Measurements from ENCODE around the gene REM1. TPM values are rescaled to one million over a fixed set of nuclear protein-coding genes. Genes with fewer than 3 reads are reported as not detected.

The REM1 gene
- total and polyA plus RNA-seq, 2 experiments from 2014 or later = not detected

- H3K4me2 ChIP-seq (ENCODE audit: unreplicated experiment) = no peak overlapping the region
- H3K79me2 ChIP-seq (ENCODE audit: insufficient read depth) = no peaks in the 10 kb centered on the region
- no peak overlapping the region for H3K9ac ChIP-seq
- no peak for DNase-seq
- in situ Hi-C loops (cut with MboI) = no loop called here
- H3K27me3 ChIP-seq (replicated peaks; ENCODE audit: insufficient read depth) = peaks cover 23% of the 10 kb centered on the region
- WGBS, 2 experiments (ENCODE audit: low coverage in 1 of 2, low lambda C conversion rate in 2 of 2, missing lambda C conversion rate in 2 of 2) = 87 to 89% methylated on average over 6 of the region's 6 CpGs
- no peak overlapping the region for H2AFZ ChIP-seq
- H3K4me3 ChIP-seq = no peak overlapping the region
- no peaks in the 10 kb centered on the region for H3K9me2 ChIP-seq (ENCODE audit: insufficient read depth)
- TF ChIP-seq EZH2 (IDR thresholded peaks at IDR 0.05; ENCODE audit: insufficient read depth, poor library complexity, severe bottlenecking) = no peak
- no peaks in the 10 kb centered on the region for H3K9me3 ChIP-seq (ENCODE audit: low read depth)
- H3K27ac ChIP-seq = no peak overlapping the region
- no peaks in the 10 kb centered on the region for H3K4me1 ChIP-seq (ENCODE audit: insufficient read depth)
- no peaks in the 10 kb centered on the region for H3F3A ChIP-seq (ENCODE audit: insufficient read depth)
- no peaks in the 10 kb centered on the region for H3K36me3 ChIP-seq (ENCODE audit: low read depth)
- H4K20me1 ChIP-seq (ENCODE audit: insufficient read depth) = no peaks in the 10 kb centered on the region
Measured at GRCh38 chr20:31476643-31477215, 1.6 kb downstream of the REM1 start.

GRCh38 chr20:31484001-31484400, 8.9 kb downstream of the REM1 start:
- Histone ChIP-seq H3K4me1 (ENCODE audit: insufficient read depth) (no peaks in the 10 kb centered on the region), H2AFZ (no peak overlapping the region), H3K4me2 (ENCODE audit: unreplicated experiment) (no peak overlapping the region), H3K36me3 (ENCODE audit: low read depth) (no peaks in the 10 kb centered on the region), H3K27ac (no peak overlapping the region), H3F3A (ENCODE audit: insufficient read depth) (no peaks in the 10 kb centered on the region), H3K27me3 (replicated peaks; ENCODE audit: insufficient read depth) (0 out of 2 replicates have a peak, but pooled peaks cover 12% of the 10 kb centered on the region), H3K9ac (no peak overlapping the region), H3K79me2 (ENCODE audit: insufficient read depth) (no peaks in the 10 kb centered on the region), H4K20me1 (ENCODE audit: insufficient read depth) (no peaks in the 10 kb centered on the region), H3K4me3 (no peak overlapping the region), H3K9me3 (ENCODE audit: low read depth) (no peaks in the 10 kb centered on the region), H3K9me2 (ENCODE audit: insufficient read depth) (no peaks in the 10 kb centered on the region)
- TF ChIP-seq EZH2phosphoT487 (IDR thresholded peaks at IDR 0.05; ENCODE audit: insufficient read depth, low read depth) (no peak), EZH2 (IDR thresholded peaks at IDR 0.05; ENCODE audit: insufficient read depth, poor library complexity, severe bottlenecking) (no peak)
- in situ Hi-C loops (cut with MboI) = no loop called here
- 33 to 43% methylated on average over 36 of the region's 36 CpGs for WGBS, 2 experiments (ENCODE audit: low coverage in 1 of 2, low lambda C conversion rate in 2 of 2, missing lambda C conversion rate in 2 of 2)
- peak; percentile 47 for DNase-seq

- TF ChIP-seq EZH2phosphoT487 (IDR thresholded peaks at IDR 0.05; ENCODE audit: insufficient read depth, low read depth) (no peak), EZH2 (IDR thresholded peaks at IDR 0.05; ENCODE audit: insufficient read depth, poor library complexity, severe bottlenecking) (no peak)
- WGBS, 2 experiments (ENCODE audit: low coverage in 1 of 2, low lambda C conversion rate in 2 of 2, missing lambda C conversion rate in 2 of 2) = 16 to 21% methylated on average over 28 to 31 of the region's 31 CpGs
- no peaks in the 10 kb centered on the region for H4K20me1 ChIP-seq (ENCODE audit: insufficient read depth)
- H3K4me3 ChIP-seq = no peak overlapping the region
- no peaks in the 10 kb centered on the region for H3K79me2 ChIP-seq (ENCODE audit: insufficient read depth)
- no peak overlapping the region for H2AFZ ChIP-seq
- in situ Hi-C loops (cut with MboI) = no loop called here
- H3K4me2 ChIP-seq (ENCODE audit: unreplicated experiment) = no peak overlapping the region
- H3K9ac ChIP-seq = no peak overlapping the region
- no peaks in the 10 kb centered on the region for H3K9me3 ChIP-seq (ENCODE audit: low read depth)
- H3K27me3 ChIP-seq (replicated peaks; ENCODE audit: insufficient read depth) = 0 out of 2 replicates have a peak, but pooled peaks cover 14% of the 10 kb centered on the region
- H3K36me3 ChIP-seq (ENCODE audit: low read depth) = no peaks in the 10 kb centered on the region
- H3K4me1 ChIP-seq (ENCODE audit: insufficient read depth) = no peaks in the 10 kb centered on the region
- DNase-seq = peak; percentile 58
- no peaks in the 10 kb centered on the region for H3F3A ChIP-seq (ENCODE audit: insufficient read depth)
- no peaks in the 10 kb centered on the region for H3K9me2 ChIP-seq (ENCODE audit: insufficient read depth)
- no peak overlapping the region for H3K27ac ChIP-seq
Measured at GRCh38 chr20:31485450-31486339, 10.6 kb downstream of the REM1 start.

GRCh38 chr20:31488115-31488514, 13.0 kb downstream of the REM1 start:
- no peaks in the 10 kb centered on the region for H3F3A ChIP-seq (ENCODE audit: insufficient read depth)
- H3K9me3 ChIP-seq (ENCODE audit: low read depth) = no peaks in the 10 kb centered on the region
- no peak overlapping the region for H3K9ac ChIP-seq
- H4K20me1 ChIP-seq (ENCODE audit: insufficient read depth) = no peaks in the 10 kb centered on the region
- H3K79me2 ChIP-seq (ENCODE audit: insufficient read depth) = no peaks in the 10 kb centered on the region
- 67 to 68% methylated on average over 2 of the region's 2 CpGs for WGBS, 2 experiments (ENCODE audit: low coverage in 1 of 2, low lambda C conversion rate in 2 of 2, missing lambda C conversion rate in 2 of 2)
- H3K4me2 ChIP-seq (ENCODE audit: unreplicated experiment) = no peak overlapping the region
- H3K4me3 ChIP-seq = no peak overlapping the region
- no peak for DNase-seq
- H3K27me3 ChIP-seq (replicated peaks; ENCODE audit: insufficient read depth) = 0 out of 2 replicates have a peak, but pooled peaks cover 14% of the 10 kb centered on the region
- in situ Hi-C loops (cut with MboI) = no loop called here
- H2AFZ ChIP-seq = no peak overlapping the region
- H3K4me1 ChIP-seq (ENCODE audit: insufficient read depth) = no peaks in the 10 kb centered on the region
- no peaks in the 10 kb centered on the region for H3K9me2 ChIP-seq (ENCODE audit: insufficient read depth)
- TF ChIP-seq EZH2phosphoT487 (IDR thresholded peaks at IDR 0.05; ENCODE audit: insufficient read depth, low read depth) (no peak), EZH2 (IDR thresholded peaks at IDR 0.05; ENCODE audit: insufficient read depth, poor library complexity, severe bottlenecking) (no peak)
- no peaks in the 10 kb centered on the region for H3K36me3 ChIP-seq (ENCODE audit: low read depth)
- H3K27ac ChIP-seq = no peak overlapping the region

All from GM23248 (cell line).